Panc1 (cell line): ENCODE data around the gene HAUS6. TPM values are rescaled to one million over a fixed set of nuclear protein-coding genes. Genes with fewer than 3 reads are reported as not detected.

Experiments used
- total RNA-seq: library from RNA; stranded (reverse); gene quantifications from one replicate; pipeline ENCODE4 v1.2.1, GENCODE V29; 2021; ENCODE audit not compliant: unreplicated experiment

HAUS6 gene
- total RNA-seq, 1 experiment from 2014 or later: 9.3 TPM

Other genes with a start within 250 kb of the HAUS6 start
- gene SAXO1, start 69.7 kb downstream of the HAUS6 start, total RNA-seq: not detected
- 23.5 TPM for gene RRAGA, start 53.5 kb downstream of the HAUS6 start, total RNA-seq
- gene PLIN2, start 24.6 kb upstream of the HAUS6 start, total RNA-seq: 18.4 TPM
- gene DENND4C, start 127.8 kb upstream of the HAUS6 start, total RNA-seq: 10.5 TPM